ENCODE results near the gene TTC7B. TPM values are rescaled to one million over a fixed set of nuclear protein-coding genes. Genes with fewer than 3 reads are reported as not detected.

The TTC7B gene
- total and polyA plus RNA-seq, 9 donors: 17.6 to 44.7 (median 38.0) TPM

- Histone ChIP-seq H3K4me3 (ENCODE audit: low read length) (no peak overlapping the region), H3K27me3 (ENCODE audit: control insufficient read depth, insufficient read depth, low read length) (no peaks in the 10 kb centered on the region), H3K36me3 (ENCODE audit: control insufficient read depth, insufficient read depth, low read length) (peaks cover 3% of the 10 kb centered on the region), H3K9me3 (replicated peaks; ENCODE audit: control insufficient read depth, low read depth, low read length) (no peaks in the 10 kb centered on the region), H3K27ac (ENCODE audit: low read length) (no peak overlapping the region), H3K4me1 (ENCODE audit: control insufficient read depth, insufficient read depth, low read length) (peaks cover 14% of the 10 kb centered on the region)
- DNase-seq: no peak
- 84% methylated on average over 4 of the region's 7 CpGs for WGBS (ENCODE audit: insufficient coverage)
These were observed 95.9 kb downstream of the TTC7B start for GRCh38 chr14:90720336-90720735.

GRCh38 chr14:90717916-90718315 is 98.3 kb downstream of the TTC7B start:
- H3K4me3 ChIP-seq (ENCODE audit: low read length): no peak overlapping the region
- peaks cover 19% of the 10 kb centered on the region for H3K4me1 ChIP-seq (ENCODE audit: control insufficient read depth, insufficient read depth, low read length)
- no peaks in the 10 kb centered on the region for H3K27me3 ChIP-seq (ENCODE audit: control insufficient read depth, insufficient read depth, low read length)
- WGBS (ENCODE audit: insufficient coverage): 0% methylated on average over 1 of the region's 3 CpGs
- H3K36me3 ChIP-seq (ENCODE audit: control insufficient read depth, insufficient read depth, low read length): no peaks in the 10 kb centered on the region
- no peaks in the 10 kb centered on the region for H3K9me3 ChIP-seq (replicated peaks; ENCODE audit: control insufficient read depth, low read depth, low read length)
- H3K27ac ChIP-seq (ENCODE audit: low read length): no peak overlapping the region
- DNase-seq: peak; percentile 39

GRCh38 chr14:90715993-90716392 is 100.2 kb downstream of the TTC7B start:
- no peak overlapping the region for H3K4me3 ChIP-seq (ENCODE audit: low read length)
- H3K36me3 ChIP-seq (ENCODE audit: control insufficient read depth, insufficient read depth, low read length): no peaks in the 10 kb centered on the region
- H3K27ac ChIP-seq (ENCODE audit: low read length): no peak overlapping the region
- 42% methylated on average over 4 of the region's 4 CpGs for WGBS (ENCODE audit: insufficient coverage)
- peaks cover 19% of the 10 kb centered on the region for H3K4me1 ChIP-seq (ENCODE audit: control insufficient read depth, insufficient read depth, low read length)
- DNase-seq: no peak
- no peaks in the 10 kb centered on the region for H3K27me3 ChIP-seq (ENCODE audit: control insufficient read depth, insufficient read depth, low read length)
- H3K9me3 ChIP-seq (replicated peaks; ENCODE audit: control insufficient read depth, low read depth, low read length): no peaks in the 10 kb centered on the region

GRCh38 chr14:90715495-90715894 is 100.7 kb downstream of the TTC7B start:
- Histone ChIP-seq H3K9me3 (replicated peaks; ENCODE audit: control insufficient read depth, low read depth, low read length) (no peaks in the 10 kb centered on the region), H3K36me3 (ENCODE audit: control insufficient read depth, insufficient read depth, low read length) (no peaks in the 10 kb centered on the region), H3K27ac (ENCODE audit: low read length) (no peak overlapping the region), H3K4me1 (ENCODE audit: control insufficient read depth, insufficient read depth, low read length) (peaks cover 19% of the 10 kb centered on the region), H3K27me3 (ENCODE audit: control insufficient read depth, insufficient read depth, low read length) (no peaks in the 10 kb centered on the region), H3K4me3 (ENCODE audit: low read length) (no peak overlapping the region)
- DNase-seq: no peak
- WGBS (ENCODE audit: insufficient coverage): 80% methylated on average over 1 of the region's 2 CpGs

GRCh38 chr14:90714811-90715210 is 101.4 kb downstream of the TTC7B start:
- WGBS (ENCODE audit: insufficient coverage): 100% methylated on average over 1 of the region's 1 CpG
- H3K27ac ChIP-seq (ENCODE audit: low read length): no peak overlapping the region
- H3K4me1 ChIP-seq (ENCODE audit: control insufficient read depth, insufficient read depth, low read length): peaks cover 19% of the 10 kb centered on the region
- no peaks in the 10 kb centered on the region for H3K9me3 ChIP-seq (replicated peaks; ENCODE audit: control insufficient read depth, low read depth, low read length)
- DNase-seq: no peak
- no peaks in the 10 kb centered on the region for H3K36me3 ChIP-seq (ENCODE audit: control insufficient read depth, insufficient read depth, low read length)
- no peaks in the 10 kb centered on the region for H3K27me3 ChIP-seq (ENCODE audit: control insufficient read depth, insufficient read depth, low read length)
- no peak overlapping the region for H3K4me3 ChIP-seq (ENCODE audit: low read length)

- DNase-seq: no peak
- peaks cover 20% of the 10 kb centered on the region for H3K4me1 ChIP-seq (ENCODE audit: control insufficient read depth, insufficient read depth, low read length)
- WGBS (ENCODE audit: insufficient coverage): 96% methylated on average over 6 of the region's 9 CpGs
These were observed 111.4 kb downstream of the TTC7B start for GRCh38 chr14:90704738-90705392.

GRCh38 chr14:90703841-90704737 is 112.1 kb downstream of the TTC7B start:
- DNase-seq: no peak
- H3K4me3 ChIP-seq (ENCODE audit: low read length): no peak overlapping the region
- H3K27me3 ChIP-seq (ENCODE audit: control insufficient read depth, insufficient read depth, low read length): no peaks in the 10 kb centered on the region
- H3K9me3 ChIP-seq (replicated peaks; ENCODE audit: control insufficient read depth, low read depth, low read length): no peaks in the 10 kb centered on the region
- 73% methylated on average over 8 of the region's 14 CpGs for WGBS (ENCODE audit: insufficient coverage)
- no peaks in the 10 kb centered on the region for H3K36me3 ChIP-seq (ENCODE audit: control insufficient read depth, insufficient read depth, low read length)
- peaks cover 22% of the 10 kb centered on the region for H3K4me1 ChIP-seq (ENCODE audit: control insufficient read depth, insufficient read depth, low read length)
- H3K27ac ChIP-seq (ENCODE audit: low read length): no peak overlapping the region

More at GRCh38 chr14:90704738-90705392, 111.4 kb downstream of the TTC7B start:
- no peaks in the 10 kb centered on the region for H3K9me3 ChIP-seq (replicated peaks; ENCODE audit: control insufficient read depth, low read depth, low read length)
- H3K36me3 ChIP-seq (ENCODE audit: control insufficient read depth, insufficient read depth, low read length): no peaks in the 10 kb centered on the region
- no peaks in the 10 kb centered on the region for H3K27me3 ChIP-seq (ENCODE audit: control insufficient read depth, insufficient read depth, low read length)
- no peak overlapping the region for H3K4me3 ChIP-seq (ENCODE audit: low read length)
- no peak overlapping the region for H3K27ac ChIP-seq (ENCODE audit: low read length)

- Histone ChIP-seq H3K4me3 (ENCODE audit: low read length) (no peak overlapping the region), H3K27me3 (ENCODE audit: control insufficient read depth, insufficient read depth, low read length) (no peaks in the 10 kb centered on the region), H3K4me1 (ENCODE audit: control insufficient read depth, insufficient read depth, low read length) (peaks cover 47% of the 10 kb centered on the region), H3K9me3 (replicated peaks; ENCODE audit: control insufficient read depth, low read depth, low read length) (no peaks in the 10 kb centered on the region), H3K27ac (ENCODE audit: low read length) (no peak overlapping the region), H3K36me3 (ENCODE audit: control insufficient read depth, insufficient read depth, low read length) (no peaks in the 10 kb centered on the region)
- DNase-seq: peak; percentile 26
- 75% methylated on average over 9 of the region's 16 CpGs for whole genome bisulfite sequencing (ENCODE audit: insufficient coverage)
These were observed 115.1 kb downstream of the TTC7B start for GRCh38 chr14:90700933-90701776.

- peaks cover 47% of the 10 kb centered on the region for H3K4me1 ChIP-seq (ENCODE audit: control insufficient read depth, insufficient read depth, low read length)
- WGBS (ENCODE audit: insufficient coverage): 40% methylated on average over 3 of the region's 7 CpGs
- H3K36me3 ChIP-seq (ENCODE audit: control insufficient read depth, insufficient read depth, low read length): no peaks in the 10 kb centered on the region
- no peak for DNase-seq
- no peak overlapping the region for H3K4me3 ChIP-seq (ENCODE audit: low read length)
- no peaks in the 10 kb centered on the region for H3K27me3 ChIP-seq (ENCODE audit: control insufficient read depth, insufficient read depth, low read length)
- peak overlapping the region; percentile 90 for H3K27ac ChIP-seq (ENCODE audit: low read length)
- H3K9me3 ChIP-seq (replicated peaks; ENCODE audit: control insufficient read depth, low read depth, low read length): no peaks in the 10 kb centered on the region
These were observed 117.2 kb downstream of the TTC7B start for GRCh38 chr14:90699016-90699415.
